PC-9 (cell line): Measurements from ENCODE around the gene SELENOH.

ENCODE experiments used
- EZH2 ChIP-seq: fragments of 200-600 bp; sonication (generic); IDR thresholded peaks from 2 replicates; pipeline ENCODE4 v1.8.0; 2017; ENCODE audit warnings: antibody characterized with exemption, low read depth
- TF ChIP-seq, protein P1 (sequence below): fragments of 200-600 bp; sonication (generic); conservative IDR thresholded peaks from 2 replicates; pipeline ENCODE4 v1.6.1; 2017; ENCODE audit warnings: mixed run types, antibody characterized with exemption, mild to moderate bottlenecking, moderate library complexity

- TF ChIP-seq, protein P1, sequence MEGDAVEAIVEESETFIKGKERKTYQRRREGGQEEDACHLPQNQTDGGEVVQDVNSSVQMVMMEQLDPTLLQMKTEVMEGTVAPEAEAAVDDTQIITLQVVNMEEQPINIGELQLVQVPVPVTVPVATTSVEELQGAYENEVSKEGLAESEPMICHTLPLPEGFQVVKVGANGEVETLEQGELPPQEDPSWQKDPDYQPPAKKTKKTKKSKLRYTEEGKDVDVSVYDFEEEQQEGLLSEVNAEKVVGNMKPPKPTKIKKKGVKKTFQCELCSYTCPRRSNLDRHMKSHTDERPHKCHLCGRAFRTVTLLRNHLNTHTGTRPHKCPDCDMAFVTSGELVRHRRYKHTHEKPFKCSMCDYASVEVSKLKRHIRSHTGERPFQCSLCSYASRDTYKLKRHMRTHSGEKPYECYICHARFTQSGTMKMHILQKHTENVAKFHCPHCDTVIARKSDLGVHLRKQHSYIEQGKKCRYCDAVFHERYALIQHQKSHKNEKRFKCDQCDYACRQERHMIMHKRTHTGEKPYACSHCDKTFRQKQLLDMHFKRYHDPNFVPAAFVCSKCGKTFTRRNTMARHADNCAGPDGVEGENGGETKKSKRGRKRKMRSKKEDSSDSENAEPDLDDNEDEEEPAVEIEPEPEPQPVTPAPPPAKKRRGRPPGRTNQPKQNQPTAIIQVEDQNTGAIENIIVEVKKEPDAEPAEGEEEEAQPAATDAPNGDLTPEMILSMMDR, result no peak
- TF ChIP-seq EZH2, result no peak
Observed at GRCh38 chr11:57744357-57744756, 3.1 kb downstream of the SELENOH start.
